Uterus (tissue), 4 donors: Measurements from ENCODE around the gene IQCH. TPM values are rescaled to one million over a fixed set of nuclear protein-coding genes. Genes with fewer than 3 reads are reported as not detected.

Experiments used
- DNase-seq, 2 donors: peaks; one replicate each; pipeline ENCODE4 v3.0.0-alpha.2; 2019 to 2020
- H3K27ac ChIP-seq, 2 donors: fragments of 200-600 bp; sonication (generic); 1 replicate in 1 of 2; 2 replicates in 1 of 2; pipeline ENCODE4 v1.5.1; 2016 to 2018
- H3K27me3 ChIP-seq, 2 donors: fragments of 200-600 bp; sonication (generic); one replicate each; pipeline ENCODE4 v1.5.1; 2018 to 2019; ENCODE audit warnings: control low read depth in 1 of 2
- H3K36me3 ChIP-seq, 2 donors: fragments of 200-600 bp; sonication (generic); one replicate each; pipeline ENCODE4 v1.5.1; 2019; ENCODE audit warnings: control low read depth in 1 of 2
- H3K4me1 ChIP-seq, 2 donors: fragments of 200-600 bp; sonication (generic); one replicate each; pipeline ENCODE4 v1.5.1; 2018 to 2019; ENCODE audit warnings: control low read depth in 1 of 2
- H3K4me3 ChIP-seq, 2 donors: fragments of 200-600 bp; sonication (generic); 1 replicate in 1 of 2; 2 replicates in 1 of 2; pipeline ENCODE4 v1.5.1; 2018 to 2019; ENCODE audit warnings: mild to moderate bottlenecking in 1 of 2
- H3K9me3 ChIP-seq, 2 donors: fragments of 200-600 bp; sonication (generic); one replicate each; pipeline ENCODE4 v1.5.1; 2019; ENCODE audit warnings: control low read depth in 1 of 2
- POLR2A ChIP-seq, 2 donors: fragments of 450-650 bp; IDR thresholded peaks; one replicate each; pipeline ENCODE4 v1.6.1; 2016; ENCODE audit warnings: antibody characterized with exemption in 2 of 2, mild to moderate bottlenecking in 1 of 2, moderate library complexity in 1 of 2
- intact Hi-C: fragments of 100-400 bp; cut with DNase I; formaldehyde crosslinking; loops from one replicate; pipeline ENCODE4 v1.15.1; 2023; ENCODE audit warnings: low total_unique reads
- total RNA-seq, 4 donors: library from RNA; depleted of rRNA in 3 of 4; stranded (reverse); fragments of >200 nt in 3 of 4; gene quantifications; one replicate each; pipeline versions ENCODE4 v1.1.0 to v1.2.4, GENCODE V29; 2014 to 2023
- TF ChIP-seq, protein P1 (sequence below), 4 experiments: fragments of 200-600 bp in 2 of 4; fragments of 450-650 bp in 2 of 4; sonication (generic) in 2 of 4; IDR thresholded peaks; one replicate each; pipeline ENCODE4 v1.5.1; 2016 to 2019; ENCODE audit warnings: antibody characterized with exemption in 4 of 4, mild to moderate bottlenecking in 2 of 4, moderate library complexity in 1 of 4
- donor health status: DM: yes; HTN: yes; CAD: no.

IQCH gene
- total RNA-seq, 4 donors from 2014 or later, result 0.26 to 3.0 (median 1.7) TPM

DNA sequence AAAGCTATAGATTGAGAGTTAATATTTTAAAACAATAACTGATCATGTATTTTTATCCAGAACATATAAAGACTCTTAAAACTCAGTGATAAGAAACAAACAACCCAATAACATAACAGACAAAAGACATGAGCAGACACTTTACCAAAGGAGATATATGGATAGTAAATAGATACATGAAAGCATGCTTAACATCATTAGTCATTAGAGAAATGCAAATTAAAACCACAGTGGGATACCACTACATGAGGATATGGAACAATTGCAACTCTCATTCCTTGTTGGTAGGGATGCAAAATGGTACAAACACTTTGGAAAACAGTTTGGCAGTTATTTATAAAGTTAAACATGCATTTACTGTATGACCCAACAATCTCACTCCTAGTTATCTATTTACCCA lies 95.0 kb downstream of the IQCH start:
- Histone ChIP-seq H3K4me3 (no peak overlapping the region), H3K4me1 (no peaks in the 10 kb centered on the region), H3K36me3 (no peaks in the 10 kb centered on the region), H3K27me3 (no peaks in the 10 kb centered on the region), H3K27ac (no peak overlapping the region), H3K9me3 (no peaks in the 10 kb centered on the region)
- TF ChIP-seq, protein P1, sequence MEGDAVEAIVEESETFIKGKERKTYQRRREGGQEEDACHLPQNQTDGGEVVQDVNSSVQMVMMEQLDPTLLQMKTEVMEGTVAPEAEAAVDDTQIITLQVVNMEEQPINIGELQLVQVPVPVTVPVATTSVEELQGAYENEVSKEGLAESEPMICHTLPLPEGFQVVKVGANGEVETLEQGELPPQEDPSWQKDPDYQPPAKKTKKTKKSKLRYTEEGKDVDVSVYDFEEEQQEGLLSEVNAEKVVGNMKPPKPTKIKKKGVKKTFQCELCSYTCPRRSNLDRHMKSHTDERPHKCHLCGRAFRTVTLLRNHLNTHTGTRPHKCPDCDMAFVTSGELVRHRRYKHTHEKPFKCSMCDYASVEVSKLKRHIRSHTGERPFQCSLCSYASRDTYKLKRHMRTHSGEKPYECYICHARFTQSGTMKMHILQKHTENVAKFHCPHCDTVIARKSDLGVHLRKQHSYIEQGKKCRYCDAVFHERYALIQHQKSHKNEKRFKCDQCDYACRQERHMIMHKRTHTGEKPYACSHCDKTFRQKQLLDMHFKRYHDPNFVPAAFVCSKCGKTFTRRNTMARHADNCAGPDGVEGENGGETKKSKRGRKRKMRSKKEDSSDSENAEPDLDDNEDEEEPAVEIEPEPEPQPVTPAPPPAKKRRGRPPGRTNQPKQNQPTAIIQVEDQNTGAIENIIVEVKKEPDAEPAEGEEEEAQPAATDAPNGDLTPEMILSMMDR (IDR thresholded peaks at IDR 0.05), result no peak
- TF ChIP-seq POLR2A (IDR thresholded peaks at IDR 0.05), result no peak
- intact Hi-C loops, result no loop called here
- no peak for DNase-seq

DNA sequence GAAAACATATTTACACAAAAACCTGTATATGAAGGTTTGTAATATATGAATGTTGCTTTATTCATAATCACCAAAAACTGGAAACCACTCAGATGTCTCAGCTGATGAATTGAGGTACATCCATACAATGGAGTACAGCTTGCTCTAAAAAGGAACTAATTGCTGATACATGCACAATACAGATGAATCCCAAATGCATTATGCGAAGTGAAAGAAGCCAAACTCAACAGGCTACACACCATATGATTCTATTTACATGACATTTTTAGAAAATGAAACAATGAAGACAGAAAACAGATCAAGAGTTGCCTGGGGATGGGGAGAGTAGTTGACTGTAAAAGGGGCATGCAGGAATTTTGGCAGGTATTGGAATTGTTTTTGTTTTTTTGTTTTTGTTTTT lies 95.5 kb downstream of the IQCH start:
- Histone ChIP-seq H3K36me3 (no peaks in the 10 kb centered on the region), H3K27me3 (no peaks in the 10 kb centered on the region), H3K4me1 (no peaks in the 10 kb centered on the region), H3K27ac (no peak overlapping the region), H3K9me3 (no peaks in the 10 kb centered on the region), H3K4me3 (no peak overlapping the region)
- no peak for DNase-seq
- no peak for TF ChIP-seq POLR2A (IDR thresholded peaks at IDR 0.05)
- TF ChIP-seq, protein P1 (IDR thresholded peaks at IDR 0.05), result no peak
- intact Hi-C loops, result no loop called here

DNA sequence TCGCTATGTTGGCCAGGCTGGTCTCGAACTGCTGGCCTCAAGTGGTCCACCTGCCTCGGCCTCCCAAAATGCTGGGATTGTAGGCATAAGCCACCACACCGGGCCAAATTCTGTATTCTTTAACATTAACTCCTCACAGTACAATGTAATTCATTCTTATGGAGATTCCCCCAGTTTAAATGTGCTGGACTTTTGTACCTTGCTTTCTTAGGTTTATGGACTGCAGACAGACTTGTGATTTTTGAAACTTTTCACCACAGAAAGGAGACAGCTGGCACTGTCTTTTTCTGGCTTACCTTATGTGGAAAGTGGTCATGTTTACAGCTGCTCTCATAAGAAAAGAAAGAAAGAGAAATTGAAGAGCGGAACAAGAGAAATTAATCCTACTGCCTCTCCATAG lies 103.8 kb downstream of the IQCH start:
- no peaks in the 10 kb centered on the region for H3K9me3 ChIP-seq
- no peak for DNase-seq
- no peak overlapping the region for H3K27ac ChIP-seq
- no peak overlapping the region for H3K4me3 ChIP-seq
- intact Hi-C loops, result no loop called here
- H3K27me3 ChIP-seq, result no peaks in the 10 kb centered on the region
- no peaks in the 10 kb centered on the region for H3K36me3 ChIP-seq
- no peak for TF ChIP-seq POLR2A (IDR thresholded peaks at IDR 0.05)
- TF ChIP-seq, protein P1 (IDR thresholded peaks at IDR 0.05), result no peak
- no peaks in the 10 kb centered on the region for H3K4me1 ChIP-seq

DNA sequence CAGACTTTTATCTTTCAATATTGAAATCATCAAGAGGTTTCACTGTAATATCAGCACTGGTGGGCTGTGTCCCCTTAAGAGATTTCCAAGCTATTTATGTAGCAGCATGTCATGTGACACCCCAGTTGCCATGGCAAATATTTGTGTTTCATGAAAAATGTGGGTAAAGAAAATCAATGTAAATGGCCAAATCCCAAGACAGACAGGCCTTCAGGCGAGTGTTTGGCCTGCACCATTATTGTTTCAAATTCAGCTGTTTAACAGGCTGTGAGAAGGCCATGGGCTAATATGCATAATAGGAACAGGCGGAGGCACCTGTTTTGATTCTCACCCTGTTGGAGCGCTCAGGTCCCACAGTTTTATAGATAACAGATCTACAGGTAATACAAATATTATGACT lies 104.2 kb downstream of the IQCH start:
- Histone ChIP-seq H3K36me3 (no peaks in the 10 kb centered on the region), H3K4me1 (no peaks in the 10 kb centered on the region), H3K9me3 (no peaks in the 10 kb centered on the region), H3K4me3 (no peak overlapping the region), H3K27ac (no peak overlapping the region), H3K27me3 (no peaks in the 10 kb centered on the region)
- intact Hi-C loops, result no loop called here
- no peak for TF ChIP-seq POLR2A (IDR thresholded peaks at IDR 0.05)
- TF ChIP-seq, protein P1 (IDR thresholded peaks at IDR 0.05), result no peak
- no peak for DNase-seq

DNA sequence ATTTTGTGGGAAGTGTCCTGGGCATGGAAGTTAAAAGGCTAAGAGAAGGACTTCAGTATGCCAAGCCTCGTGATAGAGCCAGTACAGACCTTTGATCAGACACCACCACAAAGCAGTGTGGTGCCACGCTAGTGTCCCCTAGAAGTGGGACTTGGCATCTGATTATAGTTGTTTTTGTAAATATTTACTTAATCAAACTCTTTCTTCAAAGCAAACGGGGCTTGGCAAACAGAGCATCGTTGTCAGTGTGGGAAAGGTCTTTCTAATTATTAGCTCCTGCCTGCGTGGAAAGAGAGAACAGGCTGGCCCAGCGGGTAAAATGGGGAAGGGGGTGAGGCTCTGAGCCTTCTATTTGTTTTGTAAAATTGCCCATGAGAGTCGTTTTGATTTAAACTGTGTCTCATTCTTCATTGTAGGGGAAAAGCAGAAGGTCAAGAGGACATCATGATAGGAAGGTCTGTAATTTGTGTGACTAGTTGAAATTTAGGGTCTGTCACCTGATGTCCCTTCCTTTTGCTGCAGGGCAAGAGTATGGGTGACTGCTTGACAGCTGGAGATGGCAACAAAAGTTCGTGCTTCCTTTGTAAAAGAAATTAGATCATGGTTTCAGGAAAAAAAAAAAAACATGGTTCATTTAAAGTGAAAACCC lies 105.0 kb downstream of the IQCH start:
- intact Hi-C loops, result no loop called here
- no peak for DNase-seq
- Histone ChIP-seq H3K27me3 (no peaks in the 10 kb centered on the region), H3K4me3 (no peak overlapping the region), H3K27ac (no peak overlapping the region), H3K9me3 (no peaks in the 10 kb centered on the region), H3K36me3 (no peaks in the 10 kb centered on the region), H3K4me1 (no peaks in the 10 kb centered on the region)
- TF ChIP-seq, protein P1 (IDR thresholded peaks at IDR 0.05), result no peak
- no peak for TF ChIP-seq POLR2A (IDR thresholded peaks at IDR 0.05)
